ENCODE data around the gene FSCN2. TPM values are rescaled to one million over a fixed set of nuclear protein-coding genes. Genes with fewer than 3 reads are reported as not detected.

The FSCN2 gene
- 2.8 TPM for polyA plus RNA-seq (ENCODE audit: insufficient read length)

DNA sequence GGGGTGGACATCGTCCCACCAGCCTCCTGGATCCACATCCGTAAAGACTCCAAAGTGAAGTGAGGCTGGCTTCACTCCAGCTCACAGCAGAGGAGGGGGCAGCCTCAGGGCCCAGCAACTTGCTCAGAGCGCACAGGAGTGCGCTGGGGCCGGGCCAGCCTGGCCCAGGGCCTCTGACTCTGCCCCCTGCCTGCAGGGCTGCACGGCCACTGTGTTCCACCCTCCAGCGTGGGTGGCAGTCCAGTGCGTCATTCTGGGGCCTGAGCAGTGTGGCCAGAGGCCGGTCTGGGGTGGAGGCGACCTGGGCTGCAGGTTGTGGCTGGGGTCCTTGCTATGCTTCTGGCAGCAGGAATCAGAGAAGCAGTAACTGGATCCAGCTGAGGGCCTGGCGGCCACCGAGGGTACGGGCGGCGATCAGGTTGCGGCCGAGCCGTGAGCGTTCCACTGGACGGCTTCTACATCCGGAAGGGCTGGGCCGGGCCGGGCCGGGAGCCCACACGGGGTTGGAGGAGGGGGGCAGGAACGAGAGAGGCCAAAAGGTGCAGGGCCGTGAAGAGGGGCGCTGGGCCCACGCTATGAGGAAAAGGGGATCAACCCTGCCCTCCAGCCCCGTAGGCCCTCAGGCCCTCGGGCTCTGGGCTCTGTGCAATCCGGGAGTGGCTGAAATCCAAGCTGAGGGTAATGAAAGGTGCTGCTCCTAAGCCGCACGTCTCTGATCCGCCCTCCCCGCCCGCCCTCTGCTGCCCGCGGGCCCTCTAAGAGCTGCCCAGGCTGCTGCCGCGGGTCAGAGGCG is at the start of gene FSCN2:
FSCN2 (plus strand) TSS at position 787 of the 793 bp plus-strand sequence. CDS start 155 bp downstream, outside the sequence.
- no peak for DNase-seq

DNA sequence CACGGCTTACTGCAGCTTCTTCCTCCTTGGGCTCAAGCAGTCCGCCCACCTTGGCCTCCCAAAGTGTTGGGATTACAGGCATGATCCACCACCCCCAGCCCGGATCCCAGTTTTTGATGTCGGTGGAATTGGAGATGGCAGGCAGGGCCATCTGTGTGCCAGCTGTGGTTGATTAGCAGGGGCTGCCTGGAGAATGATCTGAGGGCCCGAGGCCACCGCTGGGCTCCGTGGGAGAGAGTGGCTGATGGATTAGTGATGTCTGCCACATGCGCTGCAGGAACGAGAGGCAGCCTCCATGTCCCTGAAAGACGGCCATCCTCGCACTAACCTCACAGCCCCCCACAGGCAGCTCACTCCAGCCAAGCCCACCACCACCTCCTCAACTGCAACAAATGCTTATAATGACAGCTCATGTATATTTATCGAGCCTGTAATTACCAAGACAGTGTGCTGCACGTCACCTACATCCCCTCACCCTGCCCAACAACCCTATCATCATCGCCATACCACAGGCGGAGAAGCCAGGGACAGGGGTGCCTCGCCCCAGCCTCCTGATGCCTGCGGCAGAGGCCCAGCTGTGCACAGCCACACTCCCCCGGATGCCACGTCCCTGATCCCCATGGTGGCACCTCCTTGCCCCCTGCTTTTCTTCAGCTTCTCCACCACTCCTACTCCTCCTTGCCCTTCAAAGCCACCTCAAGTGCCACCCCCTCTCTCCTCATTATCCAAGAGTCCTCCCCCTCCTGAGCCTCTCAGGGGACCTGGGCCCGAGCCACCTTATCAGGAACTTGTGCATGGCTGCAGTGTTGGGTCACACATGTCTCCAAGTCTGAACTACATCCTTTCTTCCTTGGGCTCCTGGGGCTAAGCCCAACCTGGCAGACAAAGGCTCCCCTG is 48.8 kb upstream of the FSCN2 start:
- DNase-seq, result no peak

- no peak for DNase-seq
These were observed 47.8 kb upstream of the FSCN2 start for GRCh38 chr17:81480140-81481072.

- peak; percentile 86 for DNase-seq
These were observed 46.9 kb upstream of the FSCN2 start for GRCh38 chr17:81481073-81481799.

DNA sequence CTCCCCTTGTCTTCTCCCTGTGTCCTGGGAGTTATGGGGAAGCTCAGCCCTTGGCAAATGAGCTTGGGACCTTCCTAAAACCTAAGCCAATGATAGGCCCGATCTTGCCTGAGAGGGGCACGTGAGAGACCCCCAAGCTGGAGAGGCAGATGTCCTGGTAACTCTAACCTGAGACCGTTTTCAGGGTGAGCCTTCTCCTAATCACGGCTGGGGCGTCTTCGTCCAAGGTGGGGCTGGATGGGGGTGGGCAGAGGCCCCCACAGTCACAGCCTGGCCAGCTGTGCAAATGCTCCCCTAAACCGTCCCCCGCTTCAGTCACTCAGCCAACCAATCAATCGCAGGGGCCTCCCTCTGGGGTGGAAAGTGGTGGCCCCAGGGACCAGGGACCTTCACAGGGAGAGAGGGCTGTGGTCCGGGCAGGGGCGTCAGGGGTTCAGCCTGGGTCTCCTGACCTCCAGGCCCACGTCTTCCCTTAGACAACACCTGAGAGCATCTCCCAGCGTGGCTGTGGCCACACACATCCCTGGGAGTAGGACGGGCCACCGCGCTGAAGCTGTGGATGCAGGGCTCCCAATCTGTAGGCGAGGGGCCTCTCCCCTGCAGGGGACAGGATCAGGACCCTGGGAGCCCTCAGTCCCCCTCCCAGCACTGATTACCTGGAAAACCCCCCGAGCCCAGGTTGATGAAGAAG is 46.2 kb upstream of the FSCN2 start:
- no peak for DNase-seq

GRCh38 chr17:81482673-81483072 is 45.5 kb upstream of the FSCN2 start:
- no peak for DNase-seq

GRCh38 chr17:81483085-81483861 is 44.9 kb upstream of the FSCN2 start:
- peak; percentile 72 for DNase-seq

DNA sequence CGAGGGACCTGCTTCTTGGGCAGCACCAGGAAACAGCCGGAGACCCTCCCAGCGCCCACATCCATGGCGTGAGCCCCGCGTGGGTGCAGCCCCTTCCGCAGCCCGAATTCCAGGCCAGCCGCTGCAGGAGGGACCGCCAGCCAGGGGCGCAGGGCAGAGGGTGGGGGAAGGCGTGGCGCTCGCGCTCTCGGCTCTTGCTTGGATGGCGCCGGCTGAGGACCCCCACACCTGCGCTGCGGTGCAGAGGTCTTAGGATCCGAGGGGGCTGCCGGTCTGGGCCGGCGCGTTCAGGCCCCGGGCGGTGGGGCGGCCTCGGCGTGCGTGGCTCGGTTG is 44.3 kb upstream of the FSCN2 start:
- no peak for DNase-seq

GRCh38 chr17:81484195-81484979 is 43.8 kb upstream of the FSCN2 start:
- DNase-seq, result peak; percentile 88

DNA sequence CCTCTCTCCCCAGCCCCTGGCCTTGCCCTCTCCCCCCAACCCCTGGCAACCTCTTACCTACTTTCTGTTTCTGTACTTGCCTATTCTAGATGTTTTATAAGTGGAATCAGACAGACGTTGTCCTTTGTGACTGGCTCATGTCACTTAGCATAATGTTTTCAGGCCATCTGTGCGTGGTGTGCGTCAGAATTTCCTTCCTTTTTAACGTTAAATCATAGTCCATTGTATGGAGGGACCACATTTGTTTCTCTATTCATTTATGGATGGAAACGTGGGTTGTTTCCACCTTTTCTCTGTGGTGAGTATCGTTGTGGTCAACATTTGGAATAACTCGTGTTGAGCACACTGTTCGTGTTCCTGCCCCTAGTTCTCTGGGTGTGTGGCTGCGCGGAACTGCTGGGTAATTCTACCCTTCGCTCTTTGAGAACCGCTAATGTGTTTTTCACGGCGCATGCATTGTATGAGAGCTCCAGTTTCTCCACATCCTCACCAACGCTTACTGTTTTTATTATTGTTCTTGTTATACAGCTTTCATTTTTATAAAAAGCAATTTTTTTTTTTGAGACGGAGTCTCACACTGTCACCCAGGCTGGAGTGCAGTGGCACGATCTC is 41.9 kb upstream of the FSCN2 start:
- DNase-seq, result no peak

DNA sequence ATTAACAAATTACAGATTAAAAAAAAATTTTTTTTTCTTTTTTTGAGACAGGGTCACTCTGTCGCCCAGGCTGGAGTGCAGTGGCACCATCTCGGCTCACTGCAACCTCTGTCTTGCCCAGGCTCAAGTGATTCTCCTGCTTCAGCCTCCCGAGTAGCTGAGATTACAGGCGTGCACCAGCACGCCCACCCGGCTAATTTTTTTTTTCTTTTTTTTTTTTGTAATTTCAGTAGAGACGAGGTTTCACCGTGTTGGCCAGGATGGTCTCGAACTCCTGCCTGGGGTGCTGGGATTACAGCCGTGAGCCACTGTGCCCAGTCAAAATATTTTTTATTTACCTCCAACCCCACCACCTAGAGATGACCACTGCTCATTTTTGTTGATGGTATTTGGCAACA is 41.1 kb upstream of the FSCN2 start:
- DNase-seq, result no peak

GRCh38 chr17:81487487-81488275 is 40.5 kb upstream of the FSCN2 start:
- DNase-seq, result peak; percentile 91

DNA sequence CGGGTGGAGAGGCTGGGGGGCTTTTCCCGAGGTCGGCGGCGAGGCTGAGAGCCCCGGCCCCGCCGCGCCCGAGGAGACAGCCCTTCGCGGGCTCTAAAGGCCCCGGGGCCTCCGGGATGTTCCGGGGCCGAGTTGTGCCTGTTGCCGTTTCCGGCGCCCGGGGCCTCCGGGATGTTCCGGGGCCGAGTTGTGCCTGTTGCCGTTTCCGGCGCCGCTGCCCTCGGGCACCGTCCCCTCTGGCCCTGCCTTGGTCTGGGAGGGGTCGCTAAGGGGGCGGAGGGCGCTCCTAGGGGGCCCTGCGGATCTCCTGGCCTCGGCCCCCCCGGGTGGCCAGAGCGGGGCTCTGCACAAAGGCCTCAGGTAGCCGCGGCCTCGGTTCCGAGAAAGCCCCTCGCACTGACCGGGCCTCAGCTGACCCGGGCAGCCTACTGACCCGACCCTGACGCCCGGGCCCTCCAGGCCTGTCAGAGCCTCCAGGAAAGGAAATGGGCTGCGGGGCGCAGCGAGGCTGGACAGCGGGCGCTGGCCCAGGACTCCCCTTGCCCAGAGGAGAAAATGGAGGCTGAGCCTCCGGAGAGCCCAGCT is 39.8 kb upstream of the FSCN2 start:
- DNase-seq, result no peak

GRCh38 chr17:81489012-81489997 is 38.9 kb upstream of the FSCN2 start:
- no peak for DNase-seq

DNA sequence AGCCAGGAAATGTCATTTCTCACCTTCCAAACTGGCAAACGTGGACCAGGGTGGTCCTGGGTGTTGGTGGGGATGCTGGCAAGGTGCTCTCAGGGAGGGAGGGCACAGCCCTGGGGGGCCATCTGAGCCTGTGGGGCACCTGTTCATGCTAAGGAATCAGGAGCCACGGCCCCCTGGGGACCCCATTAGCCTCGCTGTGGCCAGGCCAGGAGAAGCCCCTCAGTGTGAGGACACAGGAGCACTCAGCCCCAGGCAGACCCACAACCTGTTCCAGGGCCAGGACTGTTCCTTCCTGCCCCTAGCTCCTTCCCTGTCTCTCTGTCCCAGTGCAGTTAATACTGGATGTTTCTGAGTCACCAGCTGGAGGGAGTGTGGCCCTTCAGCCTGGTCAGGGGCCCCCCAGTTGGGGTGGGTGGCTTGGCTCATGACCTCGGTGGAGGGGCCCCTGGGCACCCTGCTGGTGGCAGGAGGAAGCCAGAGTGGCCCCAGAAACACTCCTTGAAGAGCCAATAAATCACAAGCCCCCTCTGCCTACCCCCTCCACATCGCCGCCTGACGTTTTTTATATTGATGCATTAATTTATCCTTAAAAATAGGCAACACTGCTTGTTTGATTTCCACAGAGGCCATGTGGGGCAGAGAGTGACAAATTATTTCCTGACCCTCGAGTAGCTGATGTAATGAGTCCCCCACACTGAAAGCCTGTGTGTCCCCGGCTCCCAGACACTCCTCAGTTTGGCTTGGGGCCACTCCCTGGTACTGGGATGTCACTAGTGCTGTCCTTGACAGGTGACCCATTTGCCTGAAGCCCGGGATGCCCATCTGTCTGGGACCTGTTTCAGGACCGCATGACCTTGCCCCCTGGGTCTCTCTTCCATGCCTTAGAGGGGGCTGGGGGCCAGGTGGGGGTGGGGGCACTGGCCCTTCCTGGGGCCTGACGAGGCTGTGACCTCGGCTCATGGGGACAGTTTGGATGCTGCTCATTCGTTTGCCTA is 37.9 kb upstream of the FSCN2 start:
- DNase-seq, result no peak
